IPS-18c (cell line): ENCODE measurements around the gene SERPINB6.
A peak's percentile ranks its signal among the peaks of the same experiment; 100 is the strongest.
"Not testable (repeated sequence)": the region's sequence is repeated elsewhere in the genome, so short reads cannot be mapped to it uniquely, and the experiment has no call there.

ENCODE experiments used
- H3K4me3 ChIP-seq: 2 replicates; pipeline ENCODE4 v1.7.0; 2013; ENCODE audit warnings: low read depth, mild to moderate bottlenecking, low read length, moderate library complexity; ENCODE audit not compliant: insufficient read depth
- H3K9me3 ChIP-seq: one replicate; pipeline ENCODE4 v1.6.1; 2013; ENCODE audit warnings: mild to moderate bottlenecking, low read length, moderate library complexity; ENCODE audit not compliant: control insufficient read depth, insufficient read depth

The SERPINB6 gene

DNA sequence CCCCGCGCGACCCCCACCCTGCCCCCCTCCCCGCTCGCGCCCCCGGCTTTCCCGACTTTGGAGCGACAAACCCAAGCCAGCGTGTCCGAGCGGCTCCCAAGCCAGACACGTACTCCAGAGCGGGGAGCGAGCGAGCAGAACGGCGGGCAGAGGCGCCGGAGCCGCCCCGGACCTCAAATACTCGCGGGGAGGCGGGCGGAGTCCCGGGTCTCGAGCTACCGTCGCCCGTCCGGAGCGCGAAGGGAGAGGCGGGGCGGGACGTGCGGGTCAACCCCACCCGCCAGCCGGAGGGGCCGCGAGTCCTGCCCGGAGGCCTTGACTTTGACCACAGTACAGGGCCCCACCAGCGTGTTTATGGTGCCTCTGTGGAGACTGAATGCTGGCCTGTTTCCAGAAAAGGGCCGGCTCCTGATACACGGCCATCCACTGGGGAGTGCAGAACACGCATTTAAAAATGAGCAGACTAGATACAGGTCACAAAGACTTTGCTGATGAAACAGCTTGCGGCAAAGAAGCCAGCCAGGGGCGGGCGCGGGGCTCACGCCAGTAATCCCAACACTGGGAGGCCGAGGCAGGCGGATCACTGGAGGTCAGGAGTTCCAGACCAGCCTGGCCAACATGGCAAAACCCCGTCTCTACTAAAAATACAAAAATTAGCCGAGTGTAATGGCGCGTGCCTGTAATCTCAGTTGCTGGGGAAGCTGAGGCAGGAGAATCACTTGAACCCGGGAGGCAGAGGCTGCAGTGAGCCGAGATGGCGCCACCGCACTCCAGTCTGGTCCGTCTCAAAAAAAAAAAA is at the start of gene SERPINB6:
TSS of gene SERPINB6 (minus strand) at position 148 of the 799 bp plus-strand sequence. CDS start 12,235 bp downstream, outside the sequence.
- Histone ChIP-seq H3K9me3 (no peaks in the 10 kb centered on the region), H3K4me3 (peak within 1 kb of the TSS; percentile 67)

DNA sequence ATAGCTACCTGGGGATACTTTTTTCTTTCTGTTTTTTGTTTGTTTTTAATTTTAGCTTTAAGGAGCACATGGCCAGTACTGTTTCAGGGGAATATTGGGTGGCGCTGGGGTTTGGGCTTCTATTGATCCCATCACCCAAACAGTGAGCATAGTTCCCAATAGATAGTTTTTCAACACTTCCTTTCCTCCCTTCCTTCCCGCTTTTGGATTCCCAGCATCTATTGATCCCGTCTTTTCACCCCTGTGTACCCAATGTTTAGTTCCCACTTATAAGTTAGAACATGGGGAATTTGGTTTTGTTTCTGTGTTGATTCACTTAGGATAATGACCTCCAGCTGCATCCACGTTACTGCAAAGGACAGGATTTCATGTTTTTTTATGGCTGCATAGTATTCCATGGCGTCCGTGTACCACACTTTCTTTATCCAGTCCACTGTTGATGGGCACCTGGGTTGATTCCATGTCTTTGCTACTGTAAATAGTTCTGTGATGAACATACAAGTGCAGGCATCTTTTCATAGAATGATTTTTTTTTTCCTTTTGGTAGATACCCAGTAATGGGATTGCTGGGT is 48.5 kb upstream of the SERPINB6 start:
- H3K4me3 ChIP-seq = no peak overlapping the region
- no peaks in the 10 kb centered on the region for H3K9me3 ChIP-seq

DNA sequence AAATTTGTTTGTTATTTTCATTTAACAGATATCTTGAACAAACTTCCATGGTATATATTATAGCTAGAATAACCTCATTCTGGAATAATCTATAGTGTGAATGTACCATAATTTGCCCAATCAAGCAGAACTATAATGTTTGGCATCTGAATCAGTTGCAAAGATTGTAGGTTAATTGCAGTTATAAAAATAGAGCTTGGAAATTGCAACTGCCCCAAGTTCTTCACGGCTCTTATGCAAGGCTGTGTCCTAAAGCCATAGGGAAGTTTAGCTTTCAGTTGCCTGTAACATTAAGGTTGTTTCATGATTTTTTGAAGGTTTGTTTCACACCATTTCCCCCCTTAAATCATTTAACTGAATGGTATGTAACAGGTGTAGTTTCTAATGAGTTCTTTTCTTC is 47.7 kb upstream of the SERPINB6 start:
- no peaks in the 10 kb centered on the region for H3K9me3 ChIP-seq
- H3K4me3 ChIP-seq = no peak overlapping the region

DNA sequence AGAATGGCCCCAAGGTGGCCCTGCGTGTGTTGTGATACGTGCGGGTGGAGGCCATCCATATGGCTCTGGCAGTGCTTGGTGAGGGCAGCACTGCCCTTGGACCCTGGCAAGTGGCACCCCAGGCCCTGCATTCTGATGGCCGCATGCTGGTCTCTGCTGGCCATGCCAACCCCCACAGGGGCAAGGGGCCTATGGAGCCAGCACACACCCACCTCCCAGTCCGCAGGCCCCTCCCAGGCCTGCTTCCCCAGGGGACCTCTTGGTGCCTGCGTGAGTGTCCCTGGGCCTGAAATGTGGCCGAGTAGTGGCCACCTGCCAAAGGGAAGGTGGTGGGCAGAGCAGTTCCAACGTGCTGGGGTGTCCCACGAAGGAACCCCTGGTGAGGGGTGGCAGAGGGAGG is 45.9 kb upstream of the SERPINB6 start:
- H3K9me3 ChIP-seq = no peaks in the 10 kb centered on the region
- H3K4me3 ChIP-seq = no peak overlapping the region

DNA sequence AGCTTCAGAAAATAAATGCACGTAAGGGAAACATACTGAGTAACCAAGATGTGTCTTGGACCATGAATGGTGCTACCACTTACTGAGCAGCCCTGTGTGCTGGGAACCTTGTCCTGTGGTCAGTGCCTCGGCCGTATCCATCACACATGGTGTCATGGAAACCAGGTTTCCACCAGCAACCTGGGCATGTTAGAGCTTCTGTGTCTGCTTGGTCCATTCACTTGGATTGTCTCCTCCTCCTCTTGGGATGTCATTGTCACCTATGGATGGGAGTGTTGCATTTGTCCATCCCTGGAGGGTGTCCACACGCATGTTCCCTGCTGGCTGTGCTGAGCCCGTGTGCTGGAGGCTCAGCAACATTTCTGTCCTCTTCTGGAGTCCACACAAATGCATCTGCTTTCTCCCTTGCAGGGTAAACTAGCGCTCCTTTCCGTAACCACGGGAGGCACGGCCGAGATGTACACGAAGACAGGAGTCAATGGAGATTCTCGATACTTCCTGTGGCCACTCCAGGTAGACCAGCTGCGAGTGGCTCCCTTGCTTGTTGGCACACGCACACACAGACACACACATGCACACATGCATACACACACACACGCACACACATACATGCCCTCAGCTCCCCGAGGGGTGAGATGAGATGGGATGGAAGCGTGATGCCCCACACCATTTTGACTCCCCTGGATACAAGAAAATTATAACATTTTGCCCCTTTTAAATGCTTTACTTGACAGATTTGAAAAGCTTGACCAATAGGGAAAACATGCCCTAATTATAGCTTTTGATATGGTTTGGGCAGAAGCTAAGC is 45.3 kb upstream of the SERPINB6 start:
- Histone ChIP-seq H3K4me3 (no peak overlapping the region), H3K9me3 (no peaks in the 10 kb centered on the region)

DNA sequence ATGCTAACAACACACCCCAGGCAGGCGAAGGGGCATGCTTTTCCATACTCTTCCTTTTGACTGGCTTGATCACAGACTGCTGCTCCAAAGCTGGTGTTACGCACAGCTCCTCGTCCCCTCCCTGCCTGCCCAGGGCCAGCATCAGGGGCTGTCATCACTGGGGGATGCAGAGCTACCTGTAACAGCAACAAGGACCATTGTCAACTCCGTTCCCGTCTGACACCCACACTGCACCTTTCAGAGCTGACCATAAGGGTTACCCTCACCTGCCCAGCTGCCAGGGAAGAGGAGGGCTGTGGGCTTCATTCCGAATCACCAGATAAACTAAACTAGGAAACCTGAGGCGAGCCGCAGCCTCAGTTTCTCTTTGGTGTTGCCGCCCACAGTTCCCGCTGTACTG is 43.8 kb upstream of the SERPINB6 start:
- H3K9me3 ChIP-seq = peaks cover 6% of the 10 kb centered on the region
- H3K4me3 ChIP-seq = no peak overlapping the region

DNA sequence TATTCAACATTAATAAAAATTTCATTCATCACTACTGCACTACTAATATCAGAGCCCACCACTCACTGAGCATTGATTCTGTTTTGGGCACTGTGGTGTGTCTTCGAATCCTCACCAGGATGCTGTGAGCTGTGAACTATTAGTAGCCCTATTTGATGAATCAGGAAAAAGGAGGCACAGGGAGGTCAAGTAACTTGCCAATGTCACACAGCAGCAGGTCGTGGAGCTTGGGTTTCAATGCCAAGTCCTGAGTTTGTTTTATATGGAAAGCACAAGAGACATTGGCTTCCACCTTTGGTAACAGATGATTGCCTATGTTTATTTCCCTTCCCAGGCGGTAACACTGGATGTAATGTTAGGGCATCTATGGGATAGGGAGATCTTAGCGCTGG is 43.3 kb upstream of the SERPINB6 start:
- Histone ChIP-seq H3K4me3 (no peak overlapping the region), H3K9me3 (peaks cover 6% of the 10 kb centered on the region)

DNA sequence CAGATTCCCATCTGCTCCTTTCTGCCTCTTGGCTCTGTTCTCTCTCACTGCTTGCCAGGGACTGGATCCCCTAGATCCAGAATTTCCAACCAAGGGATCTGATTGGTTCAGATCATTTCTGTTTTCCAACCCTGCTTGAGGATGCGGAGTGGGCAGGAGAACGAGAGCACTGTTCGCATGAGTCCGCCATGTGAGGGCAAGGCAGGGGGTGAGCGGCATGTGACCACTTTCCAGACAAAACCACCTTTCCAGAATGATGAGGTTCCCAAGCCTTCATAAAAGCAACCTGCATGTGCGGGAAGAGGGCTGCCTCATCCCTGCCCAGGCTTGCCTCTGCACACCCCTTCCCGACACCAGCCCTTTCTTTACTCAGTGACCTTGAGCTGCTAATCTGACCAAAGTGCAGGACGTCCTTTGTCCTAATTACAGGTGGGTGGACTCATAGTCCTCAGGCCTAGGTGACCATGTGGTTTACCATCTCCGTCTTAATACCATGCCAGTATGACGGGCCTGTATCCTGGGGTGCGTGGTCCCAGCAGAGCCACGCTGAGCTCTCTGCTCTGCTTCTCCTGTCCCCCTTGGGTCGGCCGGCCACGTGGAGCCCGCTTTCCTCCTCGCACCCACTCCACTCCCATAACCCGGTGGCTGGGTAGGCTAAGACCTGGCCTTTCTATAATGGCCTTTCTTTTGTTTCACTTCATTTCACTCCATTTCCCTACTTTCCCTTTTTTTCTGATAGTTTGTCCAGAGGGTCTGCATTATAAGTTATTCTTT is 42.7 kb upstream of the SERPINB6 start:
- H3K4me3 ChIP-seq = no peak overlapping the region
- H3K9me3 ChIP-seq = peaks cover 6% of the 10 kb centered on the region

DNA sequence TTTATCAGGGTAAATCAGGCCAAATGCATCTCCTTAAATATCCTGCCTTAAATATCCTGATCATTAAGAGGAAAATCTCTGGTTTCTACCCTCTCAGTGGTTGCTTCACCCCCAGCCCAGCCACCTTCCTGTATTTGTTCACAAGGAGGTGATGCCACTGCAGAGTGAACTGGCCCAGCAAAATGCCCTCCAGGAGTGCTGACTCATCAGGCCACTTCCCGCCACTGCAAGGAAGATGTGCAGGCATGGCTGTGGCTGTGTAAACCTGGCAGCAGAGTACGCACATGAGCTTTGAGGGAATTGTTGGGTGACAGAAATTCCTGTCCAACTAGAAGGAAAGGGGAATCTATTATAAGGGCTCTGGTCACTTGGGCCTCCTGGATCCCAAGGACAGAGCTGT is 42.1 kb upstream of the SERPINB6 start:
- H3K9me3 ChIP-seq = peaks cover 6% of the 10 kb centered on the region
- no peak overlapping the region for H3K4me3 ChIP-seq

DNA sequence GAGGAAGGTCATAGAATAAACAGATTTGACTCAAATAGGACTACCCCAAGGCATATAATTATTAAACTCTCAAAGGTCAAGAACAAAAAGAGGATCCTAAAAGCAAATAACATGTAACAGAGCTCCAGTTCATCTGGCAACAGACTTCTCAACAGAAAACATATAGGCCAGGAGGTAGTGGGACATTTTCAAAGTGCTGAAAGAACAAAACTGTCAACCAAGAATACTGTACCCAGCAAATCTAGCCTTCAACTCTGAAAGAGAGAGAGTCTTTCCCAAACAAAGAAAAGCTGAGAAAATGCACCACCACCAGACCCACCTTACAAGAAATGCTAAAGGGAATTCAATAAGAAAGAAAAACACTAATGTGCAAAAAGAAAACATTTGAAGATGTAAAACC is 40.2 kb upstream of the SERPINB6 start:
- Histone ChIP-seq H3K4me3 (no peak overlapping the region), H3K9me3 (peaks cover 6% of the 10 kb centered on the region)

DNA sequence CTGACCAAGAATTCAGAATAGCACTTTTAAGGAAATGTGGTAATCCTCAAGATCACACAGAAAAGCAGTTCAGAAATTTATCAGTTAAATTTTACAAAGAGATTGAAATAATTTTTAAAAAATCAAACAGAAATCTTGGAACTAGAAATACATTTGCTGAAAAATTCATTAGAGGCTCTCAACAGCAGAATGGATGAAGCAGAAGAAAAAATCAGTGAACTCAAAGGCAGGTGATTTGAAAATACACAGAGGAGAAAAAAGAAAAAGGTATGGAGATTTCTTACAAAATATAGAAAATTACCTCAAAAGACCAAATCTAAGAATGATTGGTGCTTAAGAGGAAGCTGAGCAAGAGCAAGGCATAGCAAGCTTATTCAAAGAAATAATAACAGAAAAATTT is 39.8 kb upstream of the SERPINB6 start:
- peaks cover 6% of the 10 kb centered on the region for H3K9me3 ChIP-seq
- H3K4me3 ChIP-seq = no peak overlapping the region

DNA sequence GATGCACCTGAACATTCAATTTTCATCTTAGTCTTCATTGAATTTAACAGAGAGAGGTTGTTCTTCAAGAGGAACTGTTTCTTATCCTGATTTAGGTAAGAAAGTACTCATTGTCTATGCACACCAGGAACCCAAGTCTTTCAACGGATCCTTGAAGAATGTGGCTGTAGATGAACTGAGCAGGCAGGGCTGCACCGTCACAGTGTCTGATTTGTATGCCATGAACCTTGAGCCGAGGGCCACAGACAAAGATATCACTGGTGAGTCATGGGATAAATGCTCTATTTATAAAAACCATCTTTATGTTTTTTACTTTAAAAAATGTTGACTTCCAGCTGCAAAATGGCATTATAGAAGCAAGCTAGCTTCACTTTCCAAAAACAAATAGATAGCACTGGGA is 38.6 kb upstream of the SERPINB6 start:
- Histone ChIP-seq H3K9me3 (peaks cover 10% of the 10 kb centered on the region), H3K4me3 (no peak overlapping the region)

DNA sequence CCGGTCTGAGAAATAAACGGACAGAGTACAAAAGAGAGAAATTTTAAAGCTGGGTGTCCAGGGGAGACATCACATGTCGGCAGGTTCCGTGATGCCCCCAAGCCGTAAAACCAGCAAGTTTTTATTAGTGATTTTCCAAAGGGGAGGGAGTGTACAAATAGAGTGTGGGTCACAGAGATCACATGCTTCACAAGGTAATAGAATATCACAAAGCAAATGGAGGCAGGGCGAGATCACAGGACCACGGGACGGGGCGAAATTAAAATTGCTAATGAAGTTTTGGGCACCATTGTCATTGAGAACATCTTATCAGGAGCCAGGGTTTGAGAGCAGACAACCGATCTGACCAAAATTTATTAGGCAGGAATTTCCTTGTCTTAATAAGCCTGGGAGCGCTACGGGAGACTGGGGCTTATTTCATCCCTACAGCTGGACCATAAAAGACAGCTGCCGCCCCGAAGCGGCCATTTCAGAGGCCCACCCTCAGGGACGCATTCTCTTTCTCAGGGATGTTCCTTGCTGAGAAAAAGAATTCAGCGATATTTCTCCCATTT is 37.4 kb upstream of the SERPINB6 start:
- not testable (repeated sequence) for H3K4me3 ChIP-seq
- H3K9me3 ChIP-seq = peaks cover 10% of the 10 kb centered on the region

DNA sequence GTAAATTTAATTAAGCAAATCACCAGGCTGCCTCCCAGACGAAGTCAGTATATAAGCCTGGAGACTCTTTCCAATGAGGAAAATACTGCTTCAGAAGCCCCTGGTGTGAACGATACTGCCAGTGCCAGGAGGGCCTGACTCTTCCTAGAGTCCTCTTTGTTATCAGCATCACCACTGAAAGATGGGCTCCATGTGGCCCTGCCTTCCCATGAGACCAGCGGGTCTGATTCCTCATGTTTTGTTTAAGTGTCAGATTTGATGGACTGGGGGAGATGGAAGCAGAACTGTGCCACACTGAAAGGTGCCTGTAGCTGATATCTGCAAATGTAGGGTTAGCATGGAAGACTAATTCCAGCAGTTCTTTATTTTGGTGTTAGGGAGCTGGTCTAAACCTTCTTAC is 36.2 kb upstream of the SERPINB6 start:
- H3K9me3 ChIP-seq = peaks cover 10% of the 10 kb centered on the region
- no peak overlapping the region for H3K4me3 ChIP-seq

DNA sequence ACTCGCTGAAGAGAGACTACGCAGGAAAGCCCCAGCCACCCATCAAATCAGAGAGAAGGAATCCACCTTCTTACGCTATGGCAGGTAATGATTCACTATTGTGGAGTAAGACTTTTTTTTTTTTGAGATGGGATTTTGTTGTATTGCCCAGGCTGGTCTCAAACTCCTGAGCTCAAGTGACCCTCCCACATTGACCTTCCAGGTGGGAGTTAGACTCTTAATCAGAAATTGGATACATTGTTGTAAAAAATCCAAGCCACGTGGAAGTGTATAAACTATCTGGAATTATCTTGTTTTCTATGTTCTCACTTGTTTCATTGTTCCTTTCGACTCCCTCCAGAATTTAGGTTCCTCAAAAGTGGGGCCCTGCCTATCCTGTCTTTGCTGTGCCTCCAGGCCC is 35.1 kb upstream of the SERPINB6 start:
- Histone ChIP-seq H3K4me3 (no peak overlapping the region), H3K9me3 (peaks cover 10% of the 10 kb centered on the region)

DNA sequence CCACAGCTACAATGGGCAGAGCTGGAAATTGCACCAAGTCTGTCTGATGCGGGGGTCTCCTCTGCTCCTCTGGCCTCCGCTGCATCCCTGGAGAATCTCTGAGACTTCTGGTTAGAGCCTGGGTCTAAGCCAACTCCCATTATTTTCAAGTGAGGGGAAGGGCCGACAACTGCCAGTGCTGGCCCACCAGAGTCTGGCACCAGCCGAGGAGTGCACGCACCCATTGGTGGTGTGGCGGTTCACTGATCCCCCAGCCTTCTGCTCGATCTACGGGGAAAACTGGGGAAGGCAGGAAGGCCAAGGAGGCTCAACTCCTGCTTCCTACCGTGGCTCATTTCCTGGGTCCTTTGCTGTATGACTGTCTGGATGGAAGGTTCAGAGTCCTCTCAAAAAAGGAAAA is 34.5 kb upstream of the SERPINB6 start:
- H3K4me3 ChIP-seq = no peak overlapping the region
- H3K9me3 ChIP-seq = peaks cover 10% of the 10 kb centered on the region

DNA sequence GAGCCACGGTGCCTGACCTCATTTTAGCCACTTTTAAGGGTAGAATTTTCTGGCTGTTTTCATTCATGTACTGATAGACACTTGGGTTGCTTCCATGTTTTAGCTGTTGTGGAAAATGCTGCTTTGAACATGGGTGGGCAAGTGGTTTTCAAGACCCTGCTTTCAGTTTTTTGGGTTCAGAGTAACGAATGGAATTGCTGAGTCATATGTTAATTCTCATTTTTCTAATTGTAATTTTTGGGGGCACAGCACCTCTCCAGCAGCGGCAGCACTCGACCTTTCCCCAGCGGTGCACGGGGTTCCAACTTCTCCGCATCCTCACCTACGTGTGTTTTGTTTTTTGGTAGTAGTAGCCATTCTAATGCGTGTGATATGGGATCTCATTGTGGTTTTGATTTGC is 33.7 kb upstream of the SERPINB6 start:
- Histone ChIP-seq H3K4me3 (no peak overlapping the region), H3K9me3 (peaks cover 4% of the 10 kb centered on the region)
